ENCODE measurements around the gene ACBD6. TPM values are rescaled to one million over a fixed set of nuclear protein-coding genes. Genes with fewer than 3 reads are reported as not detected.

ACBD6 gene
- total and polyA plus RNA-seq, 2 experiments from 2014 or later: 72.2 to 73.9 TPM

DNA sequence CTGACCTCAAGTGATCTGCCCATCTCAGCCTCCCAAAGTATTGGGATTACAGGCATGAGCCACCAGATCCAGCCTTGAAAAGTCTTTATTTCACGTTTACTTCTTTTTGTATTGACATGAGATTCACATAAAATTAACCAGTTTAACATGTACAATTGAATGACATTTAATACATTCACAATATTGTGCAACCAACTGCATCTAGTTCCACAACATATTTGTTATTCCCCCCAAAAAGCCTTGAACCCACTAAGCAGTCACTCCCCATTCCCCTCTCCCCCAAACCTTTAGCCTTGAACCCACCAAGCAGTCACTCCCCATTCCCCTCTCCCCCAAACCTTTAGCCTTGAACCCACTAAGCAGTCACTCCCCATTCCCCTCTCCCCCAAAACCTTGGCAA lies 62.0 kb downstream of the ACBD6 start:
- no peak overlapping the region for H3K27ac ChIP-seq

DNA sequence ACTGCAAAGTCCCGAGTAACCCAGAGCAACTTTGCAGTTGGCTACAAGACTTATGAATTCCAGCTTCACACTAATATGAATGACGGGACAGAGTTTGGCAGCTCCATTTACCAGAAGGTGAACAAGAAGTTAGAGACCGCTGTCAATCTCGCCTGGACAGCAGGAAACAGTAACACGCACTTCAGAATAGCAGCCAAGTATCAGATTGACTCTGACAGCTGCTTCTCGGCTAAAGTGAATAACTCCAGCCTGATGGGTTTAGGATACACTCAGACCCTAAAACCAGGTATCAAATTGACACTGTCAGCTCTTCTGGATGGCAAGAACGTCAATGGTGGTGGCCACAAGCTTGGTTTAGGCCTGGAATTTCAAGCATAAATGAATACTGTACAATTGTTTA lies 66.8 kb downstream of the ACBD6 start:
- Histone ChIP-seq H3K27me3 (no peaks in the 10 kb centered on the region), H3K4me3 (no peak overlapping the region), H3K9me3 (ENCODE audit: low read depth) (no peaks in the 10 kb centered on the region), H3K27ac (no peak overlapping the region), H3K36me3 (no peaks in the 10 kb centered on the region), H3K4me1 (ENCODE audit: low read depth) (no peaks in the 10 kb centered on the region)
- DNase-seq (ENCODE audit: low read depth in 1 of 2, low spot score in 1 of 2): no peak
- TF ChIP-seq, protein P1, sequence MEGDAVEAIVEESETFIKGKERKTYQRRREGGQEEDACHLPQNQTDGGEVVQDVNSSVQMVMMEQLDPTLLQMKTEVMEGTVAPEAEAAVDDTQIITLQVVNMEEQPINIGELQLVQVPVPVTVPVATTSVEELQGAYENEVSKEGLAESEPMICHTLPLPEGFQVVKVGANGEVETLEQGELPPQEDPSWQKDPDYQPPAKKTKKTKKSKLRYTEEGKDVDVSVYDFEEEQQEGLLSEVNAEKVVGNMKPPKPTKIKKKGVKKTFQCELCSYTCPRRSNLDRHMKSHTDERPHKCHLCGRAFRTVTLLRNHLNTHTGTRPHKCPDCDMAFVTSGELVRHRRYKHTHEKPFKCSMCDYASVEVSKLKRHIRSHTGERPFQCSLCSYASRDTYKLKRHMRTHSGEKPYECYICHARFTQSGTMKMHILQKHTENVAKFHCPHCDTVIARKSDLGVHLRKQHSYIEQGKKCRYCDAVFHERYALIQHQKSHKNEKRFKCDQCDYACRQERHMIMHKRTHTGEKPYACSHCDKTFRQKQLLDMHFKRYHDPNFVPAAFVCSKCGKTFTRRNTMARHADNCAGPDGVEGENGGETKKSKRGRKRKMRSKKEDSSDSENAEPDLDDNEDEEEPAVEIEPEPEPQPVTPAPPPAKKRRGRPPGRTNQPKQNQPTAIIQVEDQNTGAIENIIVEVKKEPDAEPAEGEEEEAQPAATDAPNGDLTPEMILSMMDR (IDR thresholded peaks at IDR 0.05; ENCODE audit: low read depth, low read length): no peak

More for the DNA sequence above, 62.0 kb downstream of the ACBD6 start:
- Histone ChIP-seq H3K9me3 (ENCODE audit: low read depth) (peaks cover 4% of the 10 kb centered on the region), H3K27me3 (no peaks in the 10 kb centered on the region), H3K36me3 (no peaks in the 10 kb centered on the region), H3K4me1 (ENCODE audit: low read depth) (no peaks in the 10 kb centered on the region), H3K4me3 (no peak overlapping the region)
- DNase-seq (ENCODE audit: low read depth in 1 of 2, low spot score in 1 of 2): no peak
- TF ChIP-seq, protein P1 (IDR thresholded peaks at IDR 0.05; ENCODE audit: low read depth, low read length): no peak

DNA sequence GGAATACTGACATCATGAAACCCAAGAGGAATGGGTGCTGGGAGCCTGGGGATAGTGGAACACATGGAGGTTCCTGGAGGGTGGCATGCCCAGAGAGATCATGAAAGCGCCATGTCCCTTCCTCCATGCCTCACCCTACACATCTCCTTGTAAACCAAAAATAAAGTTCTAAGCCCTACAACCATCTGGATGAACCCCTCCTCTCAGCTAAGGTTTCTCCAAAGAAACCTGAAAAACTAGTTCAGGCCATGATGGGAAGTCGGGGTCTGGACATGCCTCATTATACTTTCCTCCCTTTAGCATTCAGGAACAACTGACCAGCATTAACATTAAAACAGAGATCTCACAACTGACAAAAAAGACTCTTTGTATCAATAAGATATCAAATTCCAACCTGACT lies 68.5 kb downstream of the ACBD6 start:
- no peaks in the 10 kb centered on the region for H3K9me3 ChIP-seq (ENCODE audit: low read depth)
- H3K4me1 ChIP-seq (ENCODE audit: low read depth): no peaks in the 10 kb centered on the region
- H3K4me3 ChIP-seq: no peak overlapping the region
- no peaks in the 10 kb centered on the region for H3K27me3 ChIP-seq
- TF ChIP-seq, protein P1 (IDR thresholded peaks at IDR 0.05; ENCODE audit: low read depth, low read length): no peak
- no peaks in the 10 kb centered on the region for H3K36me3 ChIP-seq
- DNase-seq (ENCODE audit: low read depth in 1 of 2, low spot score in 1 of 2): no peak
- no peak overlapping the region for H3K27ac ChIP-seq

DNA sequence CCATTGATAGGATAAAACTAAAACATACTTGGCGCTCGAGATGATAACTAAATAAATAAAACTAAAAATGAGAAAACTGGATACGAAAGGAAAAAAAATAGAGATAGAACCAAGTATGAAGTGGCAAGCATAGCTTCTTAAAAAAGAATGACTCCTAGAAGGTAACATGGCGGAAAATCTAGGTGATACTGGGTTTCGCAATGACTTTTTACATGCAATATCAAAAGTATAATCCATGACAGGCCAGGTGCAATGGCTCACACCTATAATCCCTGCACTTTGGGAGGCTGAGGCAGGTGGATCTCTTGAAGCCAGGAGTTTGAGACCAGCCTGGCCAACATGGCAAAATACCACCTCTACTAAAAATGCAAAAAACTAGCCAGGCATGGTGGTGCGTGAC lies 70.7 kb downstream of the ACBD6 start:
- Histone ChIP-seq H3K9me3 (ENCODE audit: low read depth) (no peaks in the 10 kb centered on the region), H3K36me3 (no peaks in the 10 kb centered on the region), H3K4me1 (ENCODE audit: low read depth) (no peaks in the 10 kb centered on the region), H3K4me3 (no peak overlapping the region), H3K27me3 (no peaks in the 10 kb centered on the region), H3K27ac (no peak overlapping the region)
- DNase-seq (ENCODE audit: low read depth in 1 of 2, low spot score in 1 of 2): no peak
- TF ChIP-seq, protein P1 (IDR thresholded peaks at IDR 0.05; ENCODE audit: low read depth, low read length): no peak

DNA sequence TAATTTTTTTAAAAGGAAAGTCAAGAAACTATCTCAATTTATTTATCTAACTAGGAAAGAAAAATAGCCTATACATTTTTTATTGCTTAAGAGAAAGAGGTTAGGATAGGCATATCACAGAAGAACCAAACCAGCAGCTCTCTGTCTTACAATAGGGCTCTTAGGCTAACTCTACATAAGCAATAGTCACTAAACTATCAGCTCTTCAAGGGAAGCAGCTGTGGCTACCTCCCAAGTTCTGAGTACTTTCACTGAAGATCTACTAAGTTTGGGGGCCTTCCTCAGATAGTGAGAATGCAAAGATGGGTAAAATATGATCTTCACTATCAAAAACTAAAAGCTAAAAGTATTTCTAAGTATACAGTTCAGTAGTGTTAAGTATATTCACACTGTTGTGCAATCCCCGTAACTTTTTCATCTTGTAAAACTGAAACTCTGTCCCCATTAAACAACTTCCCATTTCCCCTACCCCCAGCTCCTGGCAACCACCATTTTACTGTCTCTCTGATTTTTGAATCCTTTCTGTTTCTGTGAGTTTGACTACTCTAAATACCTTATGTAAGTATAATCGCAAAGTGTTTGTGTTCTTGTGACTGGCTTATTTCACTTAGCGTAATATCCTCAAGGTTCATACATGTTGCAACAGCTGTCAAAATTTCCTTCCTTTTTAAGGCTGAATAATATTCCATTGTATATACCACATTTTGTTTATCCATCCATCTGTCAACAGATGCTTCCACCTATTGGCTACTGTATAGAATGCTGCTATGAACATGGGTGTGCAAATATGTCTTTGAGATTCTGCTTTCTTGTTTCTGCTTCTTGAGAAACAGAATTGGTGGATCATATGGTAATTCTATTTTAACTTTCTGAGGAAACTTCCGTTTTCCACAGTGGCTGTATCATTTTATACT lies 73.3 kb downstream of the ACBD6 start:
- no peaks in the 10 kb centered on the region for H3K4me1 ChIP-seq (ENCODE audit: low read depth)
- H3K4me3 ChIP-seq: no peak overlapping the region
- no peaks in the 10 kb centered on the region for H3K36me3 ChIP-seq
- DNase-seq (ENCODE audit: low read depth in 1 of 2, low spot score in 1 of 2): no peak
- TF ChIP-seq, protein P1 (IDR thresholded peaks at IDR 0.05; ENCODE audit: low read depth, low read length): no peak
- H3K27ac ChIP-seq: no peak overlapping the region
- H3K27me3 ChIP-seq: no peaks in the 10 kb centered on the region
- H3K9me3 ChIP-seq (ENCODE audit: low read depth): no peaks in the 10 kb centered on the region

All from cardiac muscle cell (in vitro differentiated cells and primary cell).